HCEC 1CT (cell line): ENCODE results near the gene ATXN1.
A peak's percentile ranks its signal among the peaks of the same experiment; 100 is the strongest.

Experiments used
- DNase-seq: peaks from one replicate; pipeline ENCODE4 v3.0.0-alpha.2; 2017

Gene ATXN1

GRCh38 chr6:16761471-16762267 lies 409 bp upstream of the ATXN1 start:
- DNase-seq = peak; percentile 90

- DNase-seq = peak; percentile 86
Observed at GRCh38 chr6:16759646-16760515, 1.4 kb downstream of the ATXN1 start.

GRCh38 chr6:16759181-16759645 lies 2.0 kb downstream of the ATXN1 start:
- DNase-seq = peak; percentile 17

GRCh38 chr6:16758163-16758975 lies 2.9 kb downstream of the ATXN1 start:
- DNase-seq = peak; percentile 28

- no peak for DNase-seq
Observed at GRCh38 chr6:16757332-16757731, 3.9 kb downstream of the ATXN1 start.

GRCh38 chr6:16756660-16757255 lies 4.5 kb downstream of the ATXN1 start:
- DNase-seq = peak; percentile 22

- no peak for DNase-seq
Observed at GRCh38 chr6:16755544-16755943, 5.7 kb downstream of the ATXN1 start.

GRCh38 chr6:16754876-16755275 lies 6.4 kb downstream of the ATXN1 start:
- no peak for DNase-seq

GRCh38 chr6:16754274-16754673 lies 7.0 kb downstream of the ATXN1 start:
- no peak for DNase-seq

- no peak for DNase-seq
Observed at GRCh38 chr6:16753341-16753740, 7.9 kb downstream of the ATXN1 start.

- peak; percentile 91 for DNase-seq
Observed at GRCh38 chr6:16752206-16752866, 8.9 kb downstream of the ATXN1 start.

- DNase-seq = peak; percentile 61
Observed at GRCh38 chr6:16751251-16751946, 9.9 kb downstream of the ATXN1 start.

- no peak for DNase-seq
Observed at GRCh38 chr6:16750566-16750965, 10.7 kb downstream of the ATXN1 start.

GRCh38 chr6:16749516-16750485 lies 11.5 kb downstream of the ATXN1 start:
- DNase-seq = peak; percentile 42

GRCh38 chr6:16748025-16748319 lies 13.3 kb downstream of the ATXN1 start:
- DNase-seq = no peak

GRCh38 chr6:16747232-16748024 lies 13.8 kb downstream of the ATXN1 start:
- peak; percentile 87 for DNase-seq

- no peak for DNase-seq
Observed at GRCh38 chr6:16746812-16747211, 14.4 kb downstream of the ATXN1 start.

- no peak for DNase-seq
Observed at GRCh38 chr6:16746401-16746800, 14.9 kb downstream of the ATXN1 start.

- no peak for DNase-seq
Observed at GRCh38 chr6:16743664-16744210, 17.5 kb downstream of the ATXN1 start.
